Measurements from ENCODE around the gene NLK. TPM values are rescaled to one million over a fixed set of nuclear protein-coding genes. Genes with fewer than 3 reads are reported as not detected.

NLK gene
- total RNA-seq, 1 experiment from 2014 or later = 14.9 TPM

GRCh38 chr17:28100251-28100650, 57.8 kb downstream of the NLK start:
- CTCF ChIA-PET = no interaction called here
- H3K79me2 ChIP-seq (ENCODE audit: low read length) = peaks cover 22% of the 10 kb centered on the region

GRCh38 chr17:28100936-28101335, 58.5 kb downstream of the NLK start:
- Histone ChIP-seq H3K9me2 (replicated peaks; ENCODE audit: low read length) (no peaks in the 10 kb centered on the region), H3K9me3 (ENCODE audit: low read length) (no peaks in the 10 kb centered on the region), H3K4me1 (ENCODE audit: insufficient read depth, low read length) (peaks cover 6% of the 10 kb centered on the region; the same call in 1 of the 2 replicates), H3K36me3 (ENCODE audit: low read depth, low read length) (no peaks in the 10 kb centered on the region), H3K4me3 (ENCODE audit: low read length) (no peak overlapping the region), H3K4me2 (ENCODE audit: low read length) (no peak overlapping the region), H2AFZ (ENCODE audit: low read length) (no peak overlapping the region), H4K20me1 (ENCODE audit: low read length) (0 out of 2 replicates have a peak, but pooled peaks cover 4% of the 10 kb centered on the region), H3F3A (ENCODE audit: low read length, unreplicated experiment) (no peaks in the 10 kb centered on the region), H3K9ac (ENCODE audit: low read length) (no peak overlapping the region), H3K79me2 (ENCODE audit: low read length) (peaks cover 22% of the 10 kb centered on the region), H3K27ac (ENCODE audit: low read length) (no peak overlapping the region), H3K27me3 (ENCODE audit: low read length) (no peaks in the 10 kb centered on the region)
- no peak for TF ChIP-seq EZH2phosphoT487 (IDR thresholded peaks at IDR 0.05; ENCODE audit: borderline replicate concordance, low read length)
- TF ChIP-seq EZH2 (IDR thresholded peaks at IDR 0.05; ENCODE audit: low read length, unreplicated experiment) = no peak
- TF ChIP-seq CTCF (conservative IDR thresholded peaks at IDR 0.05; ENCODE audit: low read depth, low read length) = no peak
- intact Hi-C loops (cut with micrococcal nuclease) = no loop called here
- ATAC-seq = no peak
- no TSS peak for BruUV-seq (replicated peaks)
- DNase-seq = no peak
- ChIA-PET CTCF (no interaction called here), POLR2A (ENCODE audit: unreplicated experiment) (no interaction called here)

More at GRCh38 chr17:28100251-28100650, 57.8 kb downstream of the NLK start:
- Histone ChIP-seq H3K4me1 (ENCODE audit: insufficient read depth, low read length) (peaks cover 6% of the 10 kb centered on the region; the same call in 1 of the 2 replicates), H3K9me3 (ENCODE audit: low read length) (no peaks in the 10 kb centered on the region), H3K4me3 (ENCODE audit: low read length) (no peak overlapping the region), H3K27ac (ENCODE audit: low read length) (no peak overlapping the region), H3K9ac (ENCODE audit: low read length) (no peak overlapping the region), H3F3A (ENCODE audit: low read length, unreplicated experiment) (no peaks in the 10 kb centered on the region), H3K4me2 (ENCODE audit: low read length) (no peak overlapping the region), H4K20me1 (ENCODE audit: low read length) (0 out of 2 replicates have a peak, but pooled peaks cover 4% of the 10 kb centered on the region), H3K27me3 (ENCODE audit: low read length) (no peaks in the 10 kb centered on the region), H2AFZ (ENCODE audit: low read length) (no peak overlapping the region), H3K36me3 (ENCODE audit: low read depth, low read length) (no peaks in the 10 kb centered on the region), H3K9me2 (replicated peaks; ENCODE audit: low read length) (no peaks in the 10 kb centered on the region)
- TF ChIP-seq EZH2 (IDR thresholded peaks at IDR 0.05; ENCODE audit: low read length, unreplicated experiment) = no peak
- TF ChIP-seq CTCF (conservative IDR thresholded peaks at IDR 0.05; ENCODE audit: low read depth, low read length) = no peak
- no peak for TF ChIP-seq EZH2phosphoT487 (IDR thresholded peaks at IDR 0.05; ENCODE audit: borderline replicate concordance, low read length)
- DNase-seq (no peak), ATAC-seq (no peak)
- POLR2A ChIA-PET (ENCODE audit: unreplicated experiment) = interaction anchor here (0.6 kb wide), 1 partner anchor 40 kb away, joined by 6 read pairs; no protein-coding TSS in a partner anchor
- no TSS peak for BruUV-seq (replicated peaks)
- intact Hi-C loops (cut with micrococcal nuclease) = no loop called here

GRCh38 chr17:28101919-28102318, 59.4 kb downstream of the NLK start:
- Histone ChIP-seq H3K4me3 (ENCODE audit: low read length) (no peak overlapping the region), H3K79me2 (ENCODE audit: low read length) (peaks cover 19% of the 10 kb centered on the region), H3K9me3 (ENCODE audit: low read length) (no peaks in the 10 kb centered on the region), H3K9ac (ENCODE audit: low read length) (no peak overlapping the region), H3K27ac (ENCODE audit: low read length) (no peak overlapping the region), H4K20me1 (ENCODE audit: low read length) (0 out of 2 replicates have a peak, but pooled peaks cover 4% of the 10 kb centered on the region), H3K4me1 (ENCODE audit: insufficient read depth, low read length) (peaks cover 6% of the 10 kb centered on the region; the same call in 1 of the 2 replicates), H2AFZ (ENCODE audit: low read length) (no peak overlapping the region), H3K27me3 (ENCODE audit: low read length) (no peaks in the 10 kb centered on the region), H3K36me3 (ENCODE audit: low read depth, low read length) (no peaks in the 10 kb centered on the region), H3K4me2 (ENCODE audit: low read length) (no peak overlapping the region), H3F3A (ENCODE audit: low read length, unreplicated experiment) (no peaks in the 10 kb centered on the region), H3K9me2 (replicated peaks; ENCODE audit: low read length) (no peaks in the 10 kb centered on the region)
- no TSS peak for BruUV-seq (replicated peaks)
- intact Hi-C loops (cut with micrococcal nuclease) = no loop called here
- DNase-seq (no peak), ATAC-seq (no peak)
- TF ChIP-seq EZH2 (IDR thresholded peaks at IDR 0.05; ENCODE audit: low read length, unreplicated experiment) (no peak), CTCF (conservative IDR thresholded peaks at IDR 0.05; ENCODE audit: low read depth, low read length) (no peak), EZH2phosphoT487 (IDR thresholded peaks at IDR 0.05; ENCODE audit: borderline replicate concordance, low read length) (no peak)
- POLR2A ChIA-PET (ENCODE audit: unreplicated experiment) = no interaction called here
- CTCF ChIA-PET = no interaction called here
